Stomach smooth muscle (tissue), 2 donors: ENCODE data around the gene AMN1.
"Not testable (repeated sequence)": the region's sequence is repeated elsewhere in the genome, so short reads cannot be mapped to it uniquely, and the experiment has no call there.

ENCODE experiments used
- H3K27ac ChIP-seq: one replicate; pipeline ENCODE4 v1.7.0; 2013; ENCODE audit warnings: mild to moderate bottlenecking, low read length, inconsistent platforms
- H3K27me3 ChIP-seq, 2 donors: one replicate each; pipeline ENCODE4 v1.7.0; 2013; ENCODE audit warnings: low read length in 2 of 2; ENCODE audit not compliant: insufficient read depth in 2 of 2, control insufficient read depth in 1 of 2
- H3K36me3 ChIP-seq, 2 donors: one replicate each; pipeline ENCODE4 v1.7.0; 2013; ENCODE audit warnings: low read length in 2 of 2; ENCODE audit not compliant: control insufficient read depth in 2 of 2, insufficient read depth in 2 of 2
- H3K4me1 ChIP-seq: one replicate; pipeline ENCODE4 v1.7.0; 2013; ENCODE audit warnings: low read length; ENCODE audit not compliant: control insufficient read depth, insufficient read depth
- H3K4me3 ChIP-seq, 2 donors: one replicate each; pipeline ENCODE4 v1.7.0; 2013; ENCODE audit warnings: low read length in 2 of 2
- H3K9ac ChIP-seq, 2 donors: one replicate each; pipeline ENCODE4 v1.7.0; 2013; ENCODE audit warnings: low read length in 2 of 2, mild to moderate bottlenecking in 1 of 2
- H3K9me3 ChIP-seq, 2 donors: one replicate each; pipeline ENCODE4 v1.7.0; 2013; ENCODE audit warnings: low read length in 2 of 2; ENCODE audit not compliant: control insufficient read depth in 2 of 2
- donor health status: healthy.
- donor health status: Pancreatic carcinoma.

The AMN1 gene

GRCh38 chr12:31752450-31752849 is 23.6 kb upstream of the AMN1 start:
- Histone ChIP-seq H3K9ac (no peak overlapping the region), H3K9me3 (no peaks in the 10 kb centered on the region), H3K27ac (no peak overlapping the region), H3K4me1 (no peaks in the 10 kb centered on the region), H3K36me3 (no peaks in the 10 kb centered on the region), H3K27me3 (no peaks in the 10 kb centered on the region), H3K4me3 (no peak overlapping the region)

DNA sequence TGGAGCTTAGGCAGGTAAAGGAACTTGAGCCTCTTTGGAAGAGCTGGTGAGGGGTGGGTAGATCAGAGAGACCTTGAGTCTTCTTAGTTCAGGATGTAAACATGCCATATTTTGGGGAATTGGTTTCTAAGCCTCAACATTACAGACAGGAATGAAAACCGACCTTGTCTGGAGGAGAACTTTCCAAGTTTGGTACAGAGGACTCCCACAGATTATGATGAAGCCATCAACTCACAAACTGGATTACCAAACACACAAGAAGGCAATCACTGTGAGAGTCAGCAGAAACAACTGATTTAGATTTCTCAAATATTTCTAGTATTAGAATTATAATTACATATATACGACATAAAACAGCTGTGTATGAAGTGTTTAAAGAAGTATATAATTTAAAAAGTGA is 22.3 kb upstream of the AMN1 start:
- no peak overlapping the region for H3K4me3 ChIP-seq
- no peaks in the 10 kb centered on the region for H3K27me3 ChIP-seq
- H3K36me3 ChIP-seq, result no peaks in the 10 kb centered on the region
- H3K4me1 ChIP-seq, result no peaks in the 10 kb centered on the region
- H3K9ac ChIP-seq, result no peak overlapping the region
- no peak overlapping the region for H3K27ac ChIP-seq
- H3K9me3 ChIP-seq, result no peaks in the 10 kb centered on the region

DNA sequence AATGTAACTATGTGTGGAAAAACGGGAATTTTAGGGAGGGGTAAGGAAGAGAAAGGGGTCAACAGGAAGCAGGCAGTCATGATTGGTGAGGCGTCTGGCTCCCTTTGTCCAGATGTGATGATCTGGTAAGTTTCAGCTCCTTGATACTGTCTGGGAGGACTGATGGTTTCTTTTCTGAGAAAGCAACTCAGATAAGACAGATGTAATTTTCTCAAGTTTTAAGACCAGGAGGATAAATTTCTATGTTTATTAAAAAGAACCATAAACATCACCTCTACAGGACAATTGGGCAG is 21.9 kb upstream of the AMN1 start:
- no peak overlapping the region for H3K4me3 ChIP-seq
- H3K27ac ChIP-seq, result no peak overlapping the region
- H3K4me1 ChIP-seq, result no peaks in the 10 kb centered on the region
- no peaks in the 10 kb centered on the region for H3K27me3 ChIP-seq
- no peaks in the 10 kb centered on the region for H3K36me3 ChIP-seq
- no peaks in the 10 kb centered on the region for H3K9me3 ChIP-seq
- H3K9ac ChIP-seq, result no peak overlapping the region

DNA sequence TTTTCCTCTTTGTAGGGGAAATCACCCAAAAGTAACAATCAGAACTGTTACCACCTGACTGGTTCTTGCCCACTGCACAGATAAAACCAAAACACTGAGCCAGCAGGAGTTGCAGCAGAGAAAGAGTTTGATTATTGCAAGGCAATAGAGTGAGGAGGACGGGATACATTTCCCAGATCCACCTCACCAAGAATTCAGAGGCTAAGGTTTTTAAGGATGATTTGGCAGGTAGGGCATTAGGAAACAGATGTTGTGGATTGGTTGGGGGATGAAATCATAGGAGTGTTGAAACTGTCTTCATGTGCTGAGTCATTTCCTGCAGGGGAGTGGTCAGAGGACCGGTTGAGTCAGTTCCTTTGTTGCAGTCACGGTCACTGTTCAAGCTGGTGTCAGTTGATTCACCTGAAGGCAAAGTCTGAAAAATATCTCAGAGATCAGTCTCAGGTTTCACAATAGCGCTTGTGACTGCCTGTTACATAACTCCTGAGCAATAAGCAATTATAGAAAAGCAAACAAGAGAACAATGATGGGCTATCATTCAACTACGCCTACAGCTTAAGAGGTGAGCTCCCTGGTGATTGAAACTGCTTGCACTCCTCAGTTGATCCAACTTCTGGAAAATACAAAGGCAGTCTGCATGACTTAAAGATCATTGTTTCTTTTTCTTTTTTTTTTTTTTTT is 20.3 kb upstream of the AMN1 start:
- Histone ChIP-seq H3K9me3 (no peaks in the 10 kb centered on the region), H3K9ac (no peak overlapping the region), H3K4me3 (no peak overlapping the region), H3K36me3 (no peaks in the 10 kb centered on the region), H3K4me1 (no peaks in the 10 kb centered on the region), H3K27ac (no peak overlapping the region), H3K27me3 (no peaks in the 10 kb centered on the region)

DNA sequence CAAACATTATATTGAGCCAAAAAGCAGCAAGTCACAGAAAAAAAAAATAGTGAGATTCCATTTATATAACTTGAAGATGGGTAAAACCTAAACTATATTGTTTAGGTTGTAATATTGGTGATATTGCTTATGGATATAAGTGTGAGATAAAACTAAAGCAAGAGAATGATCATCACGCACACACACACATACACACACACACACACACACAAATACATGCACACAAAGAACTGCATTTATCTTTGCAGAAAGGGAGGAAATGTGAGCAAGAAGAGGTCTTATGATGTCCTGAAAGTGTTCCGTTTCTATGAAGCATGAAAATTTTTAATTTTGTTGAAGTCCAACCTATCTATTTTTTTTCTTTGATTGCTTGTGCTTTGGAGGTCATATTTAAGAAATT is 16.4 kb upstream of the AMN1 start:
- Histone ChIP-seq H3K4me3 (no peak overlapping the region), H3K9me3 (no peaks in the 10 kb centered on the region), H3K27ac (no peak overlapping the region), H3K4me1 (no peaks in the 10 kb centered on the region), H3K9ac (no peak overlapping the region), H3K27me3 (no peaks in the 10 kb centered on the region), H3K36me3 (no peaks in the 10 kb centered on the region)

DNA sequence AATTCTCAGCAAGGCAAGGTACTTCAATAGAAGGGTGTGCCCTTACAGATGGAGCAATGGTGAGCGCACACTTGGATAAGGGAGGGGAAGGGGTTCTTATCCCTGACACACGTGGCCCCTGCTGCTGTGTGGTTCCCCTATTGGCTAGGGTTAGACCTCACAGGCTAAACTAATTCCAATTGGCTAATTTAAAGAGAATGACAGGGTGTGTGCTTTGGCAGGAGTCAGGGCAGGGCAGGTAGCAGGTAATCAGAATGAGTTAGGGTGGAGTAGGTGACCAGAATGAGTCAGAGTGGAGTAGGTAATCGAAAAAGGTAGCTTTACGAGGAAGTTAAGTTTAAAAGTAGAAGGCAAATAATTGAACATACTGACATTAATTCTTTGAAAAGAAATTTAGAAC is 15.5 kb upstream of the AMN1 start:
- not testable (repeated sequence) for H3K9me3 ChIP-seq, H3K27ac ChIP-seq, H3K9ac ChIP-seq, H3K36me3 ChIP-seq, H3K4me3 ChIP-seq, H3K27me3 ChIP-seq, H3K4me1 ChIP-seq

GRCh38 chr12:31742891-31743290 is 14.1 kb upstream of the AMN1 start:
- no peaks in the 10 kb centered on the region for H3K27me3 ChIP-seq
- H3K9ac ChIP-seq, result no peak overlapping the region
- H3K27ac ChIP-seq, result no peak overlapping the region
- H3K36me3 ChIP-seq, result no peaks in the 10 kb centered on the region
- no peak overlapping the region for H3K4me3 ChIP-seq
- no peaks in the 10 kb centered on the region for H3K4me1 ChIP-seq
- H3K9me3 ChIP-seq, result no peaks in the 10 kb centered on the region

DNA sequence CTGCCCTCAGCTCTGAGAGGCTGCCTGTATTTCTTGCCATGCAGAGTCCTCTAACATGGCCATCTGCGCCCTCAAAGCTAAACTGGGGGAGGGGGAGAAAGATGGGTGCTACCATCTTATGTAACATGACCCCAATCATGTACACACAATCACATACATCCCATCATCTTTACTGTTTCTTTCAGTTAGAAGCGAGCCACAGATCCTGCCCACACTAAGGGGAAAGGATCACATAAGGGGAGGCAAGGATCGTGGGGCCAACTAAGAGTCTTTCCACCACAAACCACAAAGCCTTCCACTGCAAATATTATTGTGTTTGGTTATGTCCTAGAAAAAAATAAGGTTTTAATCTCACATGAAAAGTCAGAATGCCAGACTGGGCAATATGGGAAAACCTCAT is 11.8 kb upstream of the AMN1 start:
- H3K27ac ChIP-seq, result no peak overlapping the region
- H3K36me3 ChIP-seq, result no peaks in the 10 kb centered on the region
- H3K9me3 ChIP-seq, result no peaks in the 10 kb centered on the region
- no peaks in the 10 kb centered on the region for H3K4me1 ChIP-seq
- no peak overlapping the region for H3K9ac ChIP-seq
- H3K27me3 ChIP-seq, result no peaks in the 10 kb centered on the region
- no peak overlapping the region for H3K4me3 ChIP-seq

- no peaks in the 10 kb centered on the region for H3K36me3 ChIP-seq
- no peaks in the 10 kb centered on the region for H3K9me3 ChIP-seq
- H3K27ac ChIP-seq, result no peak overlapping the region
- H3K4me1 ChIP-seq, result no peaks in the 10 kb centered on the region
- no peaks in the 10 kb centered on the region for H3K27me3 ChIP-seq
- H3K4me3 ChIP-seq, result no peak overlapping the region
- H3K9ac ChIP-seq, result no peak overlapping the region
Measured at GRCh38 chr12:31737763-31738162, 8.9 kb upstream of the AMN1 start.

- Histone ChIP-seq H3K4me1 (no peaks in the 10 kb centered on the region), H3K27ac (no peak overlapping the region), H3K9me3 (no peaks in the 10 kb centered on the region), H3K27me3 (no peaks in the 10 kb centered on the region), H3K9ac (no peak overlapping the region), H3K4me3 (no peak overlapping the region), H3K36me3 (no peaks in the 10 kb centered on the region)
Measured at GRCh38 chr12:31737345-31737744, 8.5 kb upstream of the AMN1 start.

DNA sequence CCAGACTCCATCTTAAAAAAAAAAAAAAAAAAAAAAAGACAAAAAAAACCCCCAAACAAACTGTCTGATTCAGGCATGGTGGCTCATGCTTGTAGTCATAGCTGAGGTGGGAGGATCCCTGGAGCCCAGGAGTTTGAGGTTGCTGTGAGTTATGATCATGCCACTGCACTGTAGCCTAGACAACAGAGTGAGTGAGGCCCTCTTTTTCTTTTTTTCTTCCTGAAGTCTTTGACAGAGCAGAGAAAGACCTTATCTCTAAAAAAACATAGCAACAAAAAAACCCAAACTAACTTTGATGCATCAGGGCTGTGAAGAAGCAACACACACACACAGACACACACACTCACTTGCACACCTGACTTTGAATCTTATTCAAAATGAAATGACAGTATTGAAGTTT is 7.7 kb upstream of the AMN1 start:
- H3K36me3 ChIP-seq, result no peaks in the 10 kb centered on the region
- H3K4me1 ChIP-seq, result no peaks in the 10 kb centered on the region
- H3K9ac ChIP-seq, result no peak overlapping the region
- no peak overlapping the region for H3K27ac ChIP-seq
- no peak overlapping the region for H3K4me3 ChIP-seq
- no peaks in the 10 kb centered on the region for H3K27me3 ChIP-seq
- no peaks in the 10 kb centered on the region for H3K9me3 ChIP-seq
